ENCODE data around the gene AGBL4.
A peak's percentile ranks its signal among the peaks of the same experiment; 100 is the strongest.

The AGBL4 gene

DNA sequence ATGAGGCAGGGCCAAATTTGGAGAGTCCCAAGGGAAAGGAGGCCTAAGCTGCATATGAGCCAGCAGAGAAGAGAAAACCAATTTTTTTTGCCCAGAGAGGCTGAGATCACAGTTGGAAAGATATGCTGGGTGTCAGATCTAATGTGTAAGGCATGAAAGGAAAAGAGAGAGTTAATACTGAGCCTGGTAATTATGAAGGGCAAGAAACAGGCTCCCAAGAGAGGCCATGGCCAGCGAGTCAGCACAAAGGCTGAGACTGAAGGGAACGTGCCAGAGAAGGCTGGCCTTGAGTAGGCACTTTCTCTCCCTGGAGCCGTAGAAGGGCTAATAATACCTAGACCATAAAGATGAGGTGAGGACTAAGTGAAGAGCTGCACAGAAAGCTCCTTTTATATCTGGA, 1215.3 kb downstream of the AGBL4 start:
- no peak for DNase-seq

DNA sequence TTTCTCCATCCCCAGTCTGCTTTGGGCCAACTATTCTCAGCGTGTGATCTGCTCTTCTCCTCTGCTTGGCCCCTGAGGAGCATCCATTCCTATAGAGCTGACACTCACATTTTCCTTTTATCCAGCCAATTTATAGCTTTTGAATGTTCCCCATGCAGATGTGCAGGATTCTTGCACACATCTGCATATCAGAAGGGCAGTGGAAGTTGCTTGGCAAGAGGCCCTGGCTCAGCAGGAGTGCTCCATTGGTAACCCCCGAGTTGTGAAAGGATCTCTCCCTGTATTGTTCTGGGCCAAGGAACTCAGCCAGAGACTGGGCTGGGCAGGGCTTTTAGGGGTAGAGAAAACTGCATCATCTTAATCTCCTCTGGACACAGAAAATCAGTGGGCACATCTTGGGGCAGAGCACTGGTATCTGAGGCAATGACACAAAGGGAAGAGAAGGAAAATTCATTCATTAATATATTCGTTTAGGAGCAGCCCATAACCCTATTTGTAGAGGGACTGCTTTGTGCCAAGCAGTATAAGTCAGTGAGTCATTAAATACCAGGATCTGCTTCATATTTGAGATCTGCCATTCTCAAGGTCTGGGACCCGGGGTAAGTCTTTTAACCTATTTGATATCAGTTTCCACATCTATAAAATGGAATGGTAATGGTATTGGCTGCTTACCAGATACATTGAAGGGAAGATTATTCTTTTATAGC, 1216.0 kb downstream of the AGBL4 start:
- no peak for DNase-seq

DNA sequence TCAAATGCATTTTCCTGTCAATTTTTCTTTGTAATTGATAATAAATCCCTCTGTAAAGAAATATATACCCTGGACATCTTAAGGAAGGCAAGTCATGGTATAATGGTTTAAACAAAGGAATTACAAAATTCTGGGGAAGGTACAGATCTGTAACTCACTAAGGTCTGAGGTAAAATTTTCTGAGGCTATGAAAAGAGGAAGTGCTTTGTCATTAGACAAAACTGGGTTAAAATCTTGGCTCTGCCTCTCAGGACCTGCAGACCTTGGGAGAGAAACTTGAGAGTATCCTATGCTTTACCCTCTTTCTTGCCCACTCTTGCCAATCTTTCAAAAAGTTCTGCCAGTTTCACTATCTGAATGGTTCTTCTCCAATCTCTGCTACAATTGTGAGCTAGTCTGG, 1220.3 kb downstream of the AGBL4 start:
- DNase-seq = no peak

DNA sequence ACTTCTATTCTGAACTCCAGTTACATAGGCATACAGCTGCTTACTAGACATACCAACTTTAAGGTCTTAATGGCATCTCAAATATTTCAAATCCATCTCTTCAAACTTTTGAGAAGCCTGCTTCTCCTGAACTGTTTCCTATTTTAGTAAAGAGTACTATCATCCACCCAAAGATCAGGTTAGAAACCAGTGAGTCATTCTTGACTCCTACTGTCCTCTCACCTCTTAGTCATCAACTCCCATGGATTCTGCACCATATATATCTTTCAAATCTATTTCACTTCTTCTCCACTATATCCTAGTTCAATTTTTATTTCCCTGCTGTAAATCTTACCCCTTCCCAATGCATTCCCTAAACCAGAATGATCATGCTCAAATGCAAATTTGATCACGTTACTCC, 1228.9 kb downstream of the AGBL4 start:
- no peak for DNase-seq

DNA sequence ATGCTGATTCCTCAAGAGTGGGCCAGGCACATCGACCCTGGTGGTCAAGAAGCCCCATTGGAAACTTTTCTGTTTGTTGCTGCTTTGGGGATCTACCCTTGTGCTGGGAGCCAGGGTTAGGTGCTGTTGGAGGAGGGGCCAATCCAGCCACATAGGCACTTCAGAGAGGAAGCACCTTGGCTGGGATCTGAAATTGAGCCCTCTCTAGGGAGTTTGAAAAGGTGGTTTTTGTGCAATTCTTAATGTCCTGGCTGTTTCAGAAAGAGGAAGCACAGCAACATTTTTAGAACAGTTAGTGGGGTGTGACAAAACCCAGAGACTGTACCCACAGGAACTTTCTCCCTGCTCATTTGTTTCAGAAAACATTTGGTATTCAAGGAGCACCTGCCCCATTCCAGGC, 1229.9 kb downstream of the AGBL4 start:
- no peak for DNase-seq

DNA sequence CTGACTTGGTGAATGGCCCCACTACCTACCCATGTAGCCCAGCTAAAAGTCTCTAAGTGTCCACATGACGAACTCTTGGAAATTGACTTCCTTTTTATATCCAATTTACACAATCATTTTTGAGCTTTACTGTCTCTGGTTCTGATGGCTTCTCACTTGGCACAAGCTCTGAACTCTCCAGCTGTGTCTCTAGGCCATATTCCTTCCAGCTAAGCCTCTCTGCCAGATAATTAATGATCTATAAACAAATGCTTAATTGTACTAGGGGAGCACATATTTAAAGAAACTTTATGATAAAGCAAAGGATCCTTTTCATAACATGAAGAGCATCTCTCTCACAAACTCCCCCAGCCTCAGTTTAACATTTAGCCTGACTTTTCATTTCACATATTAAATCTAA, 1230.8 kb downstream of the AGBL4 start:
- DNase-seq = no peak

DNA sequence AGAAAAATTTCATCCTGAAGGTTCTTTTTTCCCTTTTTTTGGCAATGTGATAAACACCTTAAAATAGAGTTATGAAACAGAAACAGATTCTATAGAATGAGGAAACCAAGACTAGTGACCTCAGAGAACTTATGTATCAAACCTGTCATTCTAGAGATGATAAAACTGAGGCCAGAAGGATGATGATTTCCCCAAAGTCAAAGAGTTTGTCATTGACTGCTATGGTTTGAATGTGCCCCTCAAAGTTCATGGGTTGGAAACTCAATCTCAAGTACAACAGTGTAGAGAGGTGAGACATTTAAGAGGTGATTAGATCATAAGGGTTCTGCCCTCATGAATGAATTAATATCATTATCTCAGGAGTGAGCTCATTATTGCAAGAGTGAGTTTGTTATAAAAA, 1233.4 kb downstream of the AGBL4 start:
- peak in 1 of 5 experiments; percentile 67 for DNase-seq

DNA sequence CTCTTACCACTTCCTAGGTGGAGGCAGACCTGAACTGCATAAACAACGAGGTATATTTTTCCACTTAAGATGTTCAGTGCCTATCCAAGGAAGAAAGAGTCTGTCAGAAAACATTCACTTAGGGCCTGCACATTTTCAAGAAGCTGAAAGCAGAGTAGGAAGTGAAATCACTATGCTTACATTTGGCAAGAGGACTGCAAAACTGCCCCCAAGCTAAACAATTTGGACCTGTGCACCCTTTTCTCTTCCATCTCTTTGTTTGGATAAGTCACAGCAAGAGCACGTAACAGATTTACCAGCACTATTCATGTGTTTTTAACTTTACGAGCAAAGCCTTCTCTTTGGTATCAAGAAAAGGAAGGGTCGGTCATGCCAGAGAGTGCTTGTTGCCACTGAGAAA, 1233.9 kb downstream of the AGBL4 start:
- peak in 1 of 5 experiments; percentile 9 for DNase-seq

DNA sequence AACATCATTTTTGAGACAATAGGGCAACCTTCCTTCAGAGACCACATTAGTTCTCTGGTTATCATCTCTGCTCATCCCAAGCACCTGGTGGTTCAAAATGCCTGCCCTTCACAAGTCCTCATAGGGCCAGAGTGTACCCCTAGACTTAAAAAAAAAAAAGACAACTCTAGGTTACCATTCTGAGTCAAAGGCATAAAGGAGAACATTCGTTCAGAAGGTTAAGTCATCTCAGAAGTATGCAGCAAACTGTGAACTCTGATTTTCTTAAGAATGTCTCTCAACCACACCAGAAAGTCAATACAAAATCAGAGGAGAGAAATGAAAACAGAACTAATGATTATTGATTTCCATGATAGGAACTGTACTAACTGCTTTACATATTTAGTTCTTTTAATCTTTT, 1237.9 kb downstream of the AGBL4 start:
- peak in 1 of 5 experiments; percentile 74 for DNase-seq

DNA sequence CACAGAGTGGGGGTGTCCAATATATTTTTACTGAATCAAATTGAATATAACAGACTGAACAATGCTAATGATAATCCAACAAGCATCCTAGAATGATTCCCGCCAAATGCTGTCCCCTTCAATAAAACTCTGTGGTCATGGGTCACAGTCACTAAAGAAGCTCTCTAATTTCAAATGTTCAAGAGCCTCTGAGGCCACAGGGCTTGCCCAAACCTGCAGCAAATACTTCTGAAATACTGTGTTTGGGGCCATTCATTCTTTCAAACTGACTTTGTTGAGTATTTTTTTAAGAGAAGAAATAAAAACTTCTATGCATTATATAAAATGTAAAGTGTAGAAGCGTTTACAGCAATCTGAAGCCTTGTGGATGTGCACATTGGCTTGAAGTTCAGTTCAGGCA, 1239.5 kb downstream of the AGBL4 start:
- DNase-seq = no peak

DNA sequence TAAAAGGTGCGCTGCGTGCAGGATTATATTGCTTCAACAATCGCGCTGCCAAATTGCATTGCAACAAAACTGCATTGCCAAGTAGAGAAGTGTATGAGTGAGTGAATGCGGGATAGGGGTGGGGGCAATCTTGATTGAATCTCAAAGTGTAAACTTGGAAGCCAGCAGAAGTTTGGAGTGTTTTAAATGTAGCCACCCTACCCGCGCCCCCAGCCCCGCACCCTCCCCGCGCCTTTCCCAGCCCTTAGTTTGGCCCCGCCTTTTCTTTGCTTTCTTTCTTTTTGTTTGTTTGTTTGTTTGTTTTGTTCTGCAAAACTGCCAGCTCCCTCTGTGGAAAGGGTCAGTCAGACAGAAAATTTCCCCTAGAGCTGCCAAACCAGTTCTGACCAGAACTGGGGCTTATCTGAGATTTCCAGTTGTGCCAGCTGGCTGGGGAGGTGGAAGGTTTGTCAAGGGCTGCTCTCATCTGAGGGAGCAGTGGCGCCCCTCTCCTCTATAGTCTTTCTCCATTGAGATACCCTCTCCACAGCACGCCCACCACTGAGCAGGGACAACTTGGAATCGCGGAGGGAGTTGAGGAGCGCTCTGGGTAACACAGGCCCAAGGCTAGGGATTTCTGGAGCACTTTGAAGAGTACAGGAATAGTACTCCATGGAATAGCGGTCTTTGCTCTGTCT, 1246.4 kb downstream of the AGBL4 start:
- DNase-seq = no peak

DNA sequence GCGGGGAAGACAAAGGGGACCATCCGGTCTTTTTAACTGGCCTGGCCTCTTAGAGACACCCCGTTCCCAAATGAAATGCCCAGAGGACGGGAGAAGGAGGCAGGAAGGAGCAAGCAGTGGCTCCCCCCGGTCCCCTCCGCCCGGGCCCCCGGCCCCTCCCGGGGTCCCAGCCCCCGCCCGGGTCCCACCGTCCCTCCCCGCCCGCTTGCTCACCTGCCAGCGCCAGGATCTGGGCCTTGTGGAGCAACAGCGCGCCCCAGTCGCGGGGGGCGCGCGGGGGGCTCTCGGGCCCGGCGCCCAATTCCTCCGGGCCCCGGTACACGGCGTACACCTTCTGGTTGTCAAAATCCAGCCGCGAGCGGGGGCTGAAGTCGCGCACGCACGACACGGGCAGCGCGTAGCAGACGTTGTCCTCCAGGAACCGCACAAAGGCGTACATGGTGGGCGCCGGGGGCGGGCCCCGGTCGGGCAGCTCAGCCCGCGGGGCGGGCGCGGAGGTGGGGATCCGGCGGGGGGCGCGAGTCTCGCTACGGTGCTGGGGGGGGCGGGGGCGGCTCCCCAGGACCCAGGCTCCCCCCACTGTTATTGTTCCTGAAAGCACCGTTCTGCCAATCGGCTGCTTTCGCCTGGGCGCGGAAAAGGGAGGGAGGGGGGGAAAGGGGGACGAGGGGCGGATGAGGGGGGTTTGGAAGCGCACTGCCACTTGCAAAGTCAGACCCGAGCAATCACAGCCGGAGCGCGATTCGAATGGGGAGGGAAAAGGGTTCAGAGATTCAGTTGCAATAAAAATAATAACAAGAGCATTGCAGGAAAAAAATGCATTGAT, 1247.1 kb downstream of the AGBL4 start, which contains the start of gene BEND5:
Gene BEND5 (minus strand): TSS at position 499 of the 826 bp plus-strand sequence. CDS start 60 bp downstream, at position 439.
- peak in 3 of 5 experiments; percentile 25 to 81 (median 36) for DNase-seq

DNA sequence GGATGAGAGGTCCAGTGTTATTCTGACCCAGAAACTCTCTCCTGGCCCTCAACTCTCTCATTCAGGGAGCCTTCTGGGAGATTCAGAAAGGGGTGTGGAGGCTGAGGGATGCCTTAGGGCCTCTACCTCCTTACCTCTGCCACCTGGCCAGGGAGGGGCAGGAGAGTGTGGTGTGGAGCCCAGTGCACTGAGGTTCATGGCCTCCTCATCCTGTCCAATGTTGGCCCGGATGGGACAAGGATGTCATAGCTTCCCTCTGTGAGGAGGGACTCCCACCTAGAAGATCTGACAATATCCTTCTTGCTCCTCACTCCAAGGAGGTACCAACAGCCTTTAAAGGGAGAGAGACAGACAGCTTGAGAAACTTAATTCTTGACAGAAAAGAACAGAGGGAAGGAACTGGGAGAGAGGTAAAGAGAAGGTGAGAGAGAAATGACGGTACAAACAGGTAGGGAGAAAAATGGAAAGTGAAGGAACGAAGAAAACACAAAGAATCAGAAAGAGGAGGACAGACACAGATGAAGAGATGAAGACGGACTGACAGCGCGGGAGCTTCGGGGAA, 1247.8 kb downstream of the AGBL4 start:
- no peak for DNase-seq

DNA sequence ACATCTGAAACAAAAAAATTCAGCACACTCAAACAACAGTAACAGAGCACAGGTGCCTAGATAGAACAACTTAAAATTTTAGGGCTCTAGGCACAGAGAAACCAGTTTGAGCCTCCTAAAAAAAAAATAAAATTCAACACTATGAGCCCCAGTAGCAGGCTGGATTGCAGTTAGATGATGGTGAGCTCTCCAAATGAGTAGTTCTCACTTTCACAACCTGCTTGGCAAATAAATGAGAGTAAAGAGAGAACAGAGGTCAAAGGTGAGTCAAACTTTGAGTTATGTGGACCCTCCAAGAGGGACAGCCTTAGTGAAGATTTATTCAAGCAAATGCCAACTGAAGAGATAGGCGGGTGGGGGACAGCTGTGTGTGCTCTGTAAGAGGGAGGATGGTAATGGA, 1250.6 kb downstream of the AGBL4 start:
- DNase-seq = peak in 1 of 5 experiments; percentile 40

DNA sequence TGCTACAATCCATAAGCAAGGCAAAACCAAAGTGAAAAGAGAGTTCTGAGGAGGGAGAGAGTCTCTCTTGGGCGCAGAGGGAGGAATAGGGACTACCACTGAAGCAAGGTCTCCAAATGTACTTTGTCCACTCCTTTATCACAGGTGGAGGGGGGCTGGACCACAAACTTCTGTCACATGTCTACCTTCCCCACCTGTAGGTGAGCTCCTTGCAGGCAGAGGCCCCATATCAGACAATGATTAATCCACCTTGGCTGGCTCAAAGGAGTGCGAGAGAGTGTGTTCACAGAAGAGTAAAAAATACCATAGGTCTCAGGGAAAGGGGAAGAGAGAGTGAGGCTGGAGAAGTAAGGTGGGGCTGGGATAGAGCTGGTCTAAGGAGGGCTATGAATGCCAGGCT, 1251.5 kb downstream of the AGBL4 start:
- DNase-seq = no peak

DNA sequence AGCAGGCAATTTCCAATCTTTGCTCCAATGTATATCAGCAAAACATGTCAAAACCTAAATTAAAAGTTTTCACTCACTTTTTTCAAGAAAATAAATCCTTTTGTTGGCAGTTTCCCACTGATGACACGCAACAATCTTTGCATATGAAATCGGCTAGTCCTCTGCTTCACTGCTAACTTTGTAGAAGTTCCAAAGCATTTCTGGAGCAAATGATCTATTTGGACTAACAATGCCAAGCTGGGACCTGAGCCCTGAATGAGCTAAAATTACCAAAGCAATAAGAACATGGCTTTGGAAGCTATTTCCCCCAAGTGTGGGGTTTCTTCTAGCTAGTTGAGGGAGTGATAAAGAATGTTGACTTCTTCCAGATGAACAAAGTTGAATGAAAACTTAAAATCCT, 1252.2 kb downstream of the AGBL4 start:
- DNase-seq = no peak

DNA sequence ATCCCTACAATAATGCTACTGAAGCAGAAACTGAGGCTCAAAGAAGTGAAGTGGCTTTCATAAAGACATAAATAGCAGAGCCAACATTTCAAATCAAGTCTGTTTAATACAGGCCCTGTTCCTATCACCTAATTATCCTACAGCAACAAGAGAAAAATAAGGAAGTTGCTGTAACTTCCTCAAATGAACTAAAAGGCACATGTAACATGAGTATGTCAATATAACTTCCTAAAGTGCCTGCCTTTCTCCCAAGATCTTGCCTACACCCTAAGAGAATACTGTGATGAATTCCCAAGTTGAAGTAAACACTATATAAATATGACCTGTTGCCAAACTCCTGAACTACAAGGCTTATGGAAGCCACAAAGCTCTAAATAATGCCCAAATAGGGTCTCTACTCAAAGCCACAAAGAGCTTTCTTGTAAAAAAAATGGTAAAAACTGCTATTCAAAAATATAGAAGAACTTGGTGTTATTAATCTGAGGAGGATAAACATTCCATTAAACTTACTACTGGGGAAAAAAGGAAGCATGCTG, 1255.7 kb downstream of the AGBL4 start:
- no peak for DNase-seq

DNA sequence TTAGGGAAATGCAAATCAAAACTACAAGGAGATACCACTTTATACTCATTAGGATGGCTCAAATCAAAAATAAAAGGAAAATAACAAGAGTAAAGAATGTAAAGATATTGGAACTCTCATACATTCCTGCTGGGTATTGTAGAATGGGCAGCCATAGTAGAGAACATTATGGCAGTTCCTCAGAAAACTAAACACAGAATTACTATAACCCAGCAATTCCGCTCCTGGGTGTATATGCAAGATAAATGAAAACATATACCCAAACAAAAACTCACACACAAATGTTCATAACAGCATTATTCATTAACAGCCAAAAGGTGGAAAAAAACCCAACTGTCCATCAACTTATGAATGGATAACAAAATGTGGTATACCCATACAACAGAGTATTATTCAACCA, 1258.4 kb downstream of the AGBL4 start:
- no peak for DNase-seq

DNA sequence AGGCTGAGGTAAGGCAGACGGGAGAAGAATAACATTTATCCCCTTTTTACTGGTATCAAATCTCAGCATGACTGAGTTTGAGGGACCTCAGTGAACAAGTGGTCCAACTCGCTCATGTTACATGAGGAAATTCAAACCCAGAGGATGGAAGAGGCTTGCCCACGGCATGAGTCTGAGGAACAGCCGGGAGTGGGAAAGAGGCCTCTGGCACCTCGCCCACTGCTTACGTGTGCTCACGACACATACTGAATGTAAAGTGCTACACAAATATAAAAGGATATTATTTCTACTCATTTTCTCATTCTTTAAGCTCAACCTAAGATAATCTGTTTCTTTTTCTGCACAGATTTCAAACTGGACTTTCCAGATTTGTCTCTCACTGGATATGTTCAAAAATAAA, 1261.8 kb downstream of the AGBL4 start:
- no peak for DNase-seq

DNA sequence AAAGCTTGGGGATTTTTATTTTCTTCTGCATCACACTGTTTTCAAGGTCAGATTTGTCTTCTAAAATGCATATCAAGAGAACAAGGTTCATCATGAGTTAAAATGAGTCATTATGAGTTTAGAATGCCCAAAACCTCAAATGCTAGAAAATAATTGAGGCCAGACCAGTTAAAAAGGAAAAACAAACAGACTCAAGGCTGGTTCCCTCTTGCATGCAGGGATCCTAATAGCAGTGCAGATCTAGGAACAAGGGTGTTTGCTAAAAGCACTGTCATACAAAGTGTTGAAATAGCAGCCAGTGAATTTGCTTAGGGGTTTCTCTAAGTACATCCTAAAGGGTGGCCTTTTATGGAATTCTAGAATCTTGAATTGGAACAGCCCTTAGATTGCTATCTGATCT, 1262.3 kb downstream of the AGBL4 start:
- DNase-seq = no peak

DNA sequence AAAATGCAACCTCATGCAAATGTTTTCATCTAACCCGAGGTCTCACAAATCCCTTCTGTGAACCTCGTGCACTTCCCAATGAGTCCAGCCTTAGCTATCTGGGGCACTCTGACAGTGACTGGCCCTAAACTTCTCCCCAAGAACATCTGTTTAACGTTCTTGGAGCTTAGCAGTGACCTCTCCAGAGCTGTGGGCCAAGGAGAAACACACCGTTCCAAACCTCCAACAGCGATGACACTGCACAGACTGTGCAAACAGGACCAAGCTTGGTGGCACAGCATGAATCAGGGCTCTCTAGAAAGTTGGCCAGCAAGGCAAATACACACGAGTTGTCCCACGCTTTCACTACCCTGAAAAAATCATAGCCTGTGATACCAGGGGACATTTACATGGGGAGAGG, 1262.9 kb downstream of the AGBL4 start:
- DNase-seq = no peak

DNA sequence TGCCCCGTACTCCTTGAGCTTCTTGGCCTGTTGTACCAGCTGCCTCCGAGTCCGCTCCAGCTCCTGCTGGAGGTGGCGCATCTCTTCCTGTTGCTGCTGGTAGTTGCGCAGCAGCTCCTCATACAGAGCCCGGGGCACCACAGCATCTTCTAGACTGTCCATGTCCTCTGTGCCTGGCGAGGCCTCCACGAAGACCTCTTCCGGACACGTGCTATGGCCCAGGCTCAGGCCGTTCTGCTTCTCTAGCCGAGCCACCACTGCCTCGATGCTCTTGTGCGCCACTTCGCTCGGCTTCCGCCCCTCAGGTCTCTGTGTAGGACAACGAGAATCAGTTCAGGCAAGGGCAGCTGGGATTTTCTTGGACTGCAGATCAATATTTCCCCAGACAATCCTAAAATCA, 1264.8 kb downstream of the AGBL4 start:
- DNase-seq = no peak

DNA sequence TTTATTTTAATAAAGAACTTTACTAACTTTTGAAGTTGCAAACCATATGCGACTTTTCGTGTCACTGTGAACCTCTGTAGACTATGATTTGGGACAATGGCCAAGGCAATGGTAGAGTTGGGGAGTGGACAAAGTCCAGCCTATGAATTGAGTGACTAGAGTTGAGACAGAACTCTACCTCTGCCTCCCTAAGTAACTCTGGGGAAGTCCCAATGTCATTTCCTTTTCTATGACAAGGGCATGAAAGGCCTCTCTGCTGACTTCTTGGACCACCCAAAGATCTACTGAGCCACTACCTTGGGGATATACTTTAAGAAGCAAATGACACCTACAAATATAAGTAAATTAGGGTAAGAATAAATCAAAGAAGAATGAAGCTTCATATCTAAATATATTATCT, 1266.4 kb downstream of the AGBL4 start:
- no peak for DNase-seq
